Measurements from ENCODE around the gene CLDN20. TPM values are rescaled to one million over a fixed set of nuclear protein-coding genes. Genes with fewer than 3 reads are reported as not detected.

The CLDN20 gene
- total and polyA plus RNA-seq, 10 of the 15 experiments (the other 5 are each of a cell fraction or from before 2014, with no cell fraction given): 0.13 to 0.23 TPM; not detected in 8

DNA sequence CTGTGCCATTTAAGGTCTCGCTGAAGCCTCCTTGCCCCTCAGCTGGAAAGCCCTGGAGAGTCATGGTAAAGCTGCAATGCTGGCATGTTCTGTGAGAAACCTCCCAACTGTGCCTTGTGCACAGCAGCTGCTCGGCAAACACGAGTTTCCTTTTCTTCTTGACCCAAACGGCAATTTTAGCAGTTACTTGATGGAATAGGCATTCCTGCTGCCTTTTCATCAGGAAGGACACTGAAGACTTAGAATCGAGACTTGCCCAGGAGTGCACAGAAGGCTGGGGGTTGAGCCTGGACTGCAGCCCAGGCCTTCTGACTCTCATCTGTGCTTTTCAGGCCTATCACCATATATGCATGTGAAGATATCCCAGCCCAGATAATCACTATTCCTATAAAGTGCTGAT lies 28.7 kb upstream of the CLDN20 start (continued):
- TF ChIP-seq, protein P1, sequence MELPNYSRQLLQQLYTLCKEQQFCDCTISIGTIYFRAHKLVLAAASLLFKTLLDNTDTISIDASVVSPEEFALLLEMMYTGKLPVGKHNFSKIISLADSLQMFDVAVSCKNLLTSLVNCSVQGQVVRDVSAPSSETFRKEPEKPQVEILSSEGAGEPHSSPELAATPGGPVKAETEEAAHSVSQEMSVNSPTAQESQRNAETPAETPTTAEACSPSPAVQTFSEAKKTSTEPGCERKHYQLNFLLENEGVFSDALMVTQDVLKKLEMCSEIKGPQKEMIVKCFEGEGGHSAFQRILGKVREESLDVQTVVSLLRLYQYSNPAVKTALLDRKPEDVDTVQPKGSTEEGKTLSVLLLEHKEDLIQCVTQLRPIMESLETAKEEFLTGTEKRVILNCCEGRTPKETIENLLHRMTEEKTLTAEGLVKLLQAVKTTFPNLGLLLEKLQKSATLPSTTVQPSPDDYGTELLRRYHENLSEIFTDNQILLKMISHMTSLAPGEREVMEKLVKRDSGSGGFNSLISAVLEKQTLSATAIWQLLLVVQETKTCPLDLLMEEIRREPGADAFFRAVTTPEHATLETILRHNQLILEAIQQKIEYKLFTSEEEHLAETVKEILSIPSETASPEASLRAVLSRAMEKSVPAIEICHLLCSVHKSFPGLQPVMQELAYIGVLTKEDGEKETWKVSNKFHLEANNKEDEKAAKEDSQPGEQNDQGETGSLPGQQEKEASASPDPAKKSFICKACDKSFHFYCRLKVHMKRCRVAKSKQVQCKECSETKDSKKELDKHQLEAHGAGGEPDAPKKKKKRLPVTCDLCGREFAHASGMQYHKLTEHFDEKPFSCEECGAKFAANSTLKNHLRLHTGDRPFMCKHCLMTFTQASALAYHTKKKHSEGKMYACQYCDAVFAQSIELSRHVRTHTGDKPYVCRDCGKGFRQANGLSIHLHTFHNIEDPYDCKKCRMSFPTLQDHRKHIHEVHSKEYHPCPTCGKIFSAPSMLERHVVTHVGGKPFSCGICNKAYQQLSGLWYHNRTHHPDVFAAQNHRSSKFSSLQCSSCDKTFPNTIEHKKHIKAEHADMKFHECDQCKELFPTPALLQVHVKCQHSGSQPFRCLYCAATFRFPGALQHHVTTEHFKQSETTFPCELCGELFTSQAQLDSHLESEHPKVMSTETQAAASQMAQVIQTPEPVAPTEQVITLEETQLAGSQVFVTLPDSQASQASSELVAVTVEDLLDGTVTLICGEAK (IDR thresholded peaks at IDR 0.05; ENCODE audit: borderline replicate concordance): no peak
- TF ChIP-seq WRNIP1 (IDR thresholded peaks at IDR 0.05; ENCODE audit: borderline replicate concordance, low read depth, low read length): no peak

DNA sequence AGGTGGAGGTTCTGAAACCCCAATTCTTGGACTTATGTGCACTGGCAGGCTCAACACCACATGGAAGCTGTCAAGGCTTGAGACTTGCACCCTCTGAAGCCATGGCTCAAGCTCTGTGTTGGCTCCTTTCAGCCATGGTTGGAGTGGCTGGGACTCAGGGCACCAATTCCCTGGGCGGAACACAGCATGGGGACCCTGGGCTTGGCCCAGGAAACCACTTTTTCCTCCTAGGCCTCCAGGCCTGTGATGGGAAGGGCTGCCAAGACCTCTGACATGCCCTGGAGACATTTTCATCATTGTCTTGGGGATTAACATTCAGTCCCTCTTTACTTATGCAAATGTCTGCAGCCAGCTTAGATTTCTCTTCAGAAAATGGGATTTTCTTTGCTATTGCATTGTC lies 26.2 kb upstream of the CLDN20 start:
- H3K4me3 ChIP-seq: no peak overlapping the region
- H2AFZ ChIP-seq (ENCODE audit: control insufficient read depth, low read depth, low read length): no peak overlapping the region
- DNase-seq (ENCODE audit: low read depth, low spot score): no peak
- TF ChIP-seq BMI1 (IDR thresholded peaks at IDR 0.05; ENCODE audit: borderline replicate concordance) (no peak), BCL11A (IDR thresholded peaks at IDR 0.05; ENCODE audit: low read depth, low read length) (no peak)
- ChIA-PET SMC1A (ENCODE audit: uncharacterized antibody, unreplicated experiment) (interaction anchor here (1.0 to 1.4 kb wide), 2 partner anchors 10 to 13 kb away, joined by 3 to 6 read pairs; no protein-coding TSS in a partner anchor), CTCF (interaction anchor here (0.6 to 1.3 kb wide), 2 partner anchors 13 to 315 kb away, joined by 3 read pairs; no protein-coding TSS in a partner anchor), RAD21 (ENCODE audit: unreplicated experiment) (no interaction called here), POLR2A (no interaction called here)
- H3K27ac ChIP-seq (ENCODE audit: control insufficient read depth, insufficient read depth): no peak overlapping the region
- no peaks in the 10 kb centered on the region for H3K79me2 ChIP-seq (ENCODE audit: control insufficient read depth, insufficient read depth, low read length)
- no peaks in the 10 kb centered on the region for H3K4me1 ChIP-seq (ENCODE audit: control insufficient read depth, insufficient read depth, low read length)
- H3K36me3 ChIP-seq (ENCODE audit: control insufficient read depth in 2 of 2, insufficient read depth in 2 of 2, low read length in 1 of 2): no peaks in the 10 kb centered on the region; a peak in 1 of 4 replicates
- intact Hi-C loops (cut with micrococcal nuclease; ENCODE audit: unreplicated experiment): no loop called here
- no TSS peak for BruUV-seq (replicated peaks)
- no peak for ATAC-seq
- no peaks in the 10 kb centered on the region; the same call in 2 of the 3 replicates for H3K9me3 ChIP-seq (replicated peaks; ENCODE audit: control insufficient read depth, insufficient read depth, low read length)
- H4K20me1 ChIP-seq (ENCODE audit: control insufficient read depth, insufficient read depth): no peaks in the 10 kb centered on the region
- no peaks in the 10 kb centered on the region for H3K27me3 ChIP-seq (replicated peaks in 1 of 2; ENCODE audit: control insufficient read depth in 2 of 2, insufficient read depth in 2 of 2, low read length in 1 of 2)
- in situ Hi-C loops (cut with MboI): no loop called here
- no peak overlapping the region for H3K9ac ChIP-seq (ENCODE audit: control insufficient read depth, insufficient read depth, low read length)
- 100% methylated on average over 1 of the region's 1 CpG for WGBS (ENCODE audit: insufficient coverage, insufficient replicate concordance, low lambda C conversion rate, missing lambda C conversion rate)
- FAIRE-seq: no peak
- H3K4me2 ChIP-seq (ENCODE audit: control insufficient read depth, insufficient read depth): no peak overlapping the region

All from GM12878 (cell line).